Activated CD4-positive, alpha-beta T cell treated with anti-CD3 and anti-CD28 coated beads, Interleukin-2, amount 50 U/mL, for 1 hour (primary cell): ENCODE results near the gene TOP2A.

Experiments
- DNase-seq: peaks from one replicate; pipeline ENCODE4 v3.0.0-alpha.2; 2020

Gene TOP2A

DNA sequence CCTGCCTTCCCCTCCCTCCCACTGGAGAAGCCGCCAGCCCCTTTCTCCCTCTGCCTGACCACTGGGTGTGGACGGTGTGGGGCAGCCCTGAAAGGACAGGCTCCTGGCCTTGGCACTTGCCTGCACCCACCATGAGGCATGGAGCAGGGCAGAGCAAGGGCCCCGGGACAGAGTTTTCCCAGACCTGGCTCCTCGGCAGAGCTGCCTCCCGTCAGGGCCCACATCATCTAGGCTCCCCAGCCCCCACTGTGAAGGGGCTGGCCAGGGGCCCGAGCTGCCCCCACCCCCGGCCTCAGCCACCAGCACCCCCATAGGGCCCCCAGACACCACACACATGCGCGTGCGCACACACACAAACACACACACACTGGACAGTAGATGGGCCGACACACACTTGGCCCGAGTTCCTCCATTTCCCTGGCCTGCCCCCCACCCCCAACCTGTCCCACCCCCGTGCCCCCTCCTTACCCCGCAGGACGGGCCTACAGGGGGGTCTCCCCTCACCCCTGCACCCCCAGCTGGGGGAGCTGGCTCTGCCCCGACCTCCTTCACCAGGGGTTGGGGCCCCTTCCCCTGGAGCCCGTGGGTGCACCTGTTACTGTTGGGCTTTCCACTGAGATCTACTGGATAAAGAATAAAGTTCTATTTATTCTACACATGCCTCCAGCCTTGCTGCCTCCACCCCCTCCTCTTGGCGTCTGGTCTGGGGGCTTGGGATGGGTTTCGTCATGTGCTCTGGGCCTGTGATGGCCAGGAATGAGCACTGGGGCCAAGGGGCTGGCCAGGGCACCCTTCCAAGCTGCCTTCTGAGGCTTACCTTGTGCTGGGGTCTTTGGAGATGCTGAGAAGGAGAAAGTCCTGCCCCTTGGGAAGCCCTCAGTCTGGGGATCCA lies 60.5 kb downstream of the TOP2A start:
- no peak for DNase-seq

DNA sequence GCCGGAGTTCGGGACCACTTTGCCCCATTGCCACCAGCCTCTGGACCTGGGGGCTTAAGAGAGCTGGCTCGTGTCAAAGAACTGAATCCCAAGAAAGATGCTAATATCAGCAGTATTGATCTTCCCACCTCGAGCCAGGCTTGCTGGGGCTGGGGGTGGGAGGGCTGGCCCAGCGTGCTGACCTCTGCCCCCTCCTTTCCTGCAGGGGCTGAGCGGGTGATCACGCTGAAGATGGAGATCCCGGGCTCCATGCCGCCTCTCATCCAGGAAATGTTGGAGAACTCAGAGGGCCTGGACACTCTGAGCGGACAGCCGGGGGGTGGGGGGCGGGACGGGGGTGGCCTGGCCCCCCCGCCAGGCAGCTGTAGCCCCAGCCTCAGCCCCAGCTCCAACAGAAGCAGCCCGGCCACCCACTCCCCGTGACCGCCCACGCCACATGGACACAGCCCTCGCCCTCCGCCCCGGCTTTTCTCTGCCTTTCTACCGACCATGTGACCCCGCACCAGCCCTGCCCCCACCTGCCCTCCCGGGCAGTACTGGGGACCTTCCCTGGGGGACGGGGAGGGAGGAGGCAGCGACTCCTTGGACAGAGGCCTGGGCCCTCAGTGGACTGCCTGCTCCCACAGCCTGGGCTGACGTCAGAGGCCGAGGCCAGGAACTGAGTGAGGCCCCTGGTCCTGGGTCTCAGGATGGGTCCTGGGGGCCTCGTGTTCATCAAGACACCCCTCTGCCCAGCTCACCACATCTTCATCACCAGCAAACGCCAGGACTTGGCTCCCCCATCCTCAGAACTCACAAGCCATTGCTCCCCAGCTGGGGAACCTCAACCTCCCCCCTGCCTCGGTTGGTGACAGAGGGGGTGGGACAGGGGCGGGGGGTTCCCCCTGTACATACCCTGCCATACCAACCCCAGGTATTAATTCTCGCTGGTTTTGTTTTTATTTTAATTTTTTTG lies 61.6 kb downstream of the TOP2A start:
- DNase-seq, result no peak

DNA sequence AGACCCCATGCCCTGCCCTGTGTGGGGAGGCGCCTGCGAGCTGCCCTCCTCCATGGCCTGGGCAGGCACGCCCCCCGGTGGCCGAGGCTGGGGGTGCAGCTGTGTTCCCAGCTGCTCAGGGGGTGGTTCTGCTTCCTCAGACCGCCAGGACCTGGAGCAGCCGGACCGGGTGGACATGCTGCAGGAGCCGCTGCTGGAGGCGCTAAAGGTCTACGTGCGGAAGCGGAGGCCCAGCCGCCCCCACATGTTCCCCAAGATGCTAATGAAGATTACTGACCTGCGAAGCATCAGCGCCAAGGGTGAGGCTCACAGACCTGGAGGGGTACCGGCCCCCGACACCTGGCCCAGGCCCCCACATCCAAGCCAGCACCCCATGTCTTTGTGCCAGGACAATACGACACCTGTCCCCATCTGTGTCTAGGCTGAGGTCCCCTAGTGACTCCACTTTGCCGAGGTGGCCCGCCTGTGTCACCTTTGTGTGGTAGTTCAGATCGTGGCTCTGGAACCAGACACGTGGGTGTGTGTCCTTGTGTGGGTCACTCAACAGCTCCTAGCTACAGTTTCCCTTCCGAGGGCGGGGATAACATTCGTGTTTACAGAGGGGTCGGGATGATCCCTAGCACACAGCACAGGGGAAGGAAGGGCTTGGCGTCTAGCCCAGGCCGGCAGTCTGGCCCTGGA lies 62.4 kb downstream of the TOP2A start:
- DNase-seq, result peak; percentile 81

DNA sequence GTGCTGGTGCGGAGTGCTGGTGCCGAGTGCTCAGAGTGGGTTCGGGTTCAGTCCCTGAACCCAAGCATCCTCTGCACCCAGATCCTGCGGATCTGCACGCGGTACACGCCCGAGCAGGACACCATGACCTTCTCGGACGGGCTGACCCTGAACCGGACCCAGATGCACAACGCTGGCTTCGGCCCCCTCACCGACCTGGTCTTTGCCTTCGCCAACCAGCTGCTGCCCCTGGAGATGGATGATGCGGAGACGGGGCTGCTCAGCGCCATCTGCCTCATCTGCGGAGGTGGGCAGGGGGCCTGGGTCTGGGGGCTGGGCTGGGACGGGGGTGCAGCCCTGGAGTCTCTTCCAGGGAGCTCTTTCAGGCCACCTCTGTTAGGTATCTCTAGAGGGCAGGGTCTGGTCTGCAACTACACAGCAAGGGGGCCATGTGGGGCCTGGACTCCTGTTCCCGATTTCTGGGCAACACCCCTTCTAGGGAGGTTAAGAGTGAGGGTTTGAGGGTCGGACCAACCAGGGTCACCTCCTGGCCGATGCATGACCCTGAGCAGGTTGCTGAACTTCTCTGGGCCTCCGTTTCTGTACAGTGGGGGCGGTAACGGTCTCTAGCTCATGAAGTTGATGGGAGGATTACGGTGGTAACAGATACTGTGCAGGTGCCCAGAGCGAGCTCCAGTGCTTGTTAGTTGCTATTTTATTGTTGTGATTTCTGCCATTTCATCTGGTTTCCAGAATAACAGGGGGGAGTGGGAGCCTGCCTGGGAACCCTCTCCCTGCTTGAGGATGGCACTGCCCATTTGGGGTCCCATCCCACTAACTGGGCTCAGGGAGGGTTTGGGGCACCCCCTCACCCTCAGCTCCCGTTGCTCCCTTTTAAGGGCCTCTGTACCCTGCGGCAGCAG lies 63.2 kb downstream of the TOP2A start:
- no peak for DNase-seq

DNA sequence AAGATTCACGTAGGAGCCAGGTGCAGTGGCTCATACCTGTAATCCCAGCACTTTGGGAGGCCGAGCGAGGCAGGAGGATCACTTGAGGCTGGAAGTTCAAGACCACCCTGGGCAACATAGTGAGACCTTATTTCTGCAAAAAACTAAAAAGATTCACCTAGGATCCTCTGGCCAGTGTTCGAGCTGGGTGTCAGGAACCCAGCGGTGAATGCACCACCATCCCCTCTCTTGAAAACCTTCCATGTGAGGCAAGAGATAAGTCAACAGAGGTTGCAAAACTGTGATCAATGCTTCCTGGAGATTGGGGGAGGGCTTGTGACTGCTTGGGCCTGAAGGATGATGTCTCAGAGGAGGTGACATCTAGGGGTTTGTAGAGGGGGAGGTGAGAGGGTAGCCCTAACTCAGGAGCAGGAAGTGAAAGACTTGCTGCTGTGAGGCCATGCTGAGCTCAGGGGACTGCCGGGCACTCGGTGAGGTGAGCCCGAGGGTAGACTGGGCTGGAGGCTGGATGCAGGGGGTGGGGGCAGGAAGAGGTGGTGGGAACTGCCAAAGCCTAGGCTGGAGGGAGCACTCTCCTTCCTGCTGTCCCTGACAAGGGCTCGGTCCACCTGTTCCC lies 64.8 kb downstream of the TOP2A start:
- no peak for DNase-seq

DNA sequence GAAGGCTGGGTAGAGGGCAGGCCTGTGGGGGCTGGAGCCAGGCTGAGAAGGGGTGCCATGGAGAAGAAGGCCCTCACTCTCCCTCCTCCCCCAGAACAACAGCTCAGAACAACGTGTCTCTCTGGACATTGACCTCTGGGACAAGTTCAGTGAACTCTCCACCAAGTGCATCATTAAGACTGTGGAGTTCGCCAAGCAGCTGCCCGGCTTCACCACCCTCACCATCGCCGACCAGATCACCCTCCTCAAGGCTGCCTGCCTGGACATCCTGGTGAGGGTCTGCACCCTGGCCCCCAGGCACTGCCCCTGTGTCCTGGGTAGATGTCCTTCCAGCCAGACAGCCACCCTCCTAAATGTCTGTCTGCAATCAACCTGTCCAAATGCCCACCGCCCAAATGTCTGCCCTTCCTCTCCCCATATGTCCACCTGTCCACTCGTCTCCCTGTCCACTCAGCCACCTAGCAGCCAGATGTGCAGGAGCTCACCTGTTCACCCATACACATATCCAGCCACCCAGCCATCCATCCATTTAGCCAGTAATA lies 65.4 kb downstream of the TOP2A start:
- no peak for DNase-seq

DNA sequence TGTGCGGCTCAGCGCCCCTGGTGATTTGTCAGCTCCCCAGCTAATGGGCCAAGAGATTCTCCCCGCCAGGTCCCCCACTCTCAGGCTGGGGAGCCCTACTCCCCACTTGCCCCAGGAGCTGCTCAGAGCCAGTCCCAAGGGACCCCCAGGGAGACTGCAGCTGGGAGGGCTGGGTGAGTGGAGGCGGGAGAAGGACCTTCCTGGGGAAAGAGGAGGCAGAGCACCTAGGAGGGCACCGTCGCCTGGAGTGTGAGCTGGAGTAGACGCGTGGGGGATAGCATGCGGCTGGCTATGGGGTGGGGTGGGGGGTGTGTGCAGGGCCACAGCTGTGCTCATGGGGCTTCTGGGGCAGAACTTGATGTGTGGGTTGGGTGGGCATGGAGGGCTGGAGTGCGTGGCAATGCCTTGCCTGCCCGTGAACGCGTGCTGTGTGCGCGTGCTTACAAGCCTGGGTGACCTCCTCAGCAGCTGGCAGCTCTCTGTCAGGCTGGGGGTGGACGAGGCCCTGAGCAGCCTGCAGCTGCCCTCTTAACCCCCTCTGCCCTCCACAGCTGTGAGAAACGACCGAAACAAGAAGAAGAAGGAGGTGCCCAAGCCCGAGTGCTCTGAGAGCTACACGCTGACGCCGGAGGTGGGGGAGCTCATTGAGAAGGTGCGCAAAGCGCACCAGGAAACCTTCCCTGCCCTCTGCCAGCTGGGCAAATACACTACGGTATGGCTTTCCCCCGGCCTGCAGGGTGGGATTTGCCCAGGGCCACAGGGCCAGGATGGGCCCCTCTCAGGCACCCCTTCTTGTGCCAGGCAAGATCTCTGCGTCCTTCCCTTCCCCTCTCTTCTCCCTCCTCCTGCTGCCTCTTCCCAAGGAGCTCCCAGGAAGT lies 66.1 kb downstream of the TOP2A start:
- no peak for DNase-seq

DNA sequence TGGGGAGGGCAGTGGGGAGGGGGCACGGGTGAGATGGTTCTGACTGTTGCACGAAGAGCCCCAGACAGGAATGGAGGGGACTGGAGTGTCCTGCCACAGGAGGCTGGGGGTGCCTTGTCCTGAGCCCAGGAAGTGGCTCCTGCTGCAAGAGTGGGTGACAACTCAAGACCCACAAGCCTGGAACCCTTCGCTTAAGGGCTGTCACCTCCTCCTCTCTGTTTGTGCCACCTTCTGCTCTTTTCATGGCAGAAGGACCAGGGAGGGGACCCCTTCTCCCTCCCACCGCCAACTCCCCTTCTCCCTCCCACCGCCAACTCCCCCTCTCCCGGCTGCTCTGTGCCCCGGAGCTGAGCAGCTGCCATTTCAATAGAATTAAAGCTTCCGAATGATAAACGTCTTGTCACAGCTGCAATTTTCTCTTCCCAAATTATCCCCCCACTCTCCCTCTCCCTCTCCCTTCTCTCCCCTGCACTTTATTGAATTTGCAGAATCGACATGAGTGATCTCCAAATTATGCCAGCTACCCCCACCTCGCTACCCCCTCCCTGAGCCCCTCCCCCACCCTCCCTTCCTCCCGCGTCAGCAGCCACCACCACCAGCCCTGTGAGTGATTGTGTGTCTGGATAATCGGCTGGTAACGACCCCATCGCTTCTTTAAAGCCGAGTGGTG lies 66.9 kb downstream of the TOP2A start:
- DNase-seq, result no peak

DNA sequence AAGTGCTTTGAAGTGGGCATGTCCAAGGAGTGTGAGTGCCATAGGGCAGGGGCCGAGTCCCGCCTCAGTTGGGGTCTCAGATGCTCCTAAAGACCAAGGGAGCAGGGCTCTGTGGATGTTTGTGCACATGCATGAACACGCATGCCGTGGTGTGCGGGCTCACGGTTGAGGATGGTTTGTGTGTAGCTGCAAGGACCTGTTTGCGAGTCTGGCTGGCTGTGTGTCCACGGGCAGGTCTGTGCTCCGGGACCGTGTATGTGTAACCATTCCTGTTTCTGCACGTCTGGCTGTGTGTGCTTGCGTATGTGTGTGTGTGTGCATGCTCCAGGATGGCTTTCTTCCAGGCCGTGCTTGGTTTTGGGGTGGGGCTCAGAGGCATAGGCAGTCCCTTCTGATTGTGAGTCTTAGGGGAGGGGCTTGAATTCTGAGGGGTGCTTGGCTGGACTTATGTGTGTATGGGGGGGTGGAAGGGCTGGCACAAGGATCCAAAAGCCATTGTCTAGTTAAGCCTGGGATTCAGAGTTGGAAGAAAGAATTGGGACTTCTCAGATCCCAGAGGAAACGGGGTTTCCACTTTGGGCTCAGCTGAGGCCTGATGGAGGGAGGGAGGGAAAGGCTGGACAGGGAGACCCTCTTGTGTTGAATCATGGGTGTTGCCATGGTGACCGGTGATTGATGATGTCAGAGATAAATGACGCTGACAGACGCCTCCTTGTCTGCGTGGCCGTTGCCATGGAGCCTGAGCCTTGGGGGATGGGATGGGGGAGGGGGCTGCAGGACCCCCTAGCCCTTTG lies 67.6 kb downstream of the TOP2A start:
- DNase-seq, result no peak

DNA sequence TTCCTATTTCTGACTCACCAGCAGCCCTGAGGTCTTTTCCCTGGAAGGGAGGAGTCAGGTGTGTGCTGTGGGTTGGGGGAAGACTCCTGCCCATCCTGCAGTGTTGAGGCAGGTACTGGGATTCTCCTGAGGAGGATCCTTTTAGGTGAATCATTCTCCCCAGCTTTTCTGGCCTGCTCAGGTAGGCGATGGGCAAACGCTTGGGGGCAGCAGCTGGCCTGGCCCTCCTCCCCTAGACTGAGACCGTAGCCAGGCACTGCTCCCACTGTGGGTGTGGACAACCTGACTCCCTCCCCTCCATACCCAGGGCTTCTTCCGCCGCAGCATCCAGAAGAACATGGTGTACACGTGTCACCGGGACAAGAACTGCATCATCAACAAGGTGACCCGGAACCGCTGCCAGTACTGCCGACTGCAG lies 68.2 kb downstream of the TOP2A start:
- DNase-seq, result no peak

DNA sequence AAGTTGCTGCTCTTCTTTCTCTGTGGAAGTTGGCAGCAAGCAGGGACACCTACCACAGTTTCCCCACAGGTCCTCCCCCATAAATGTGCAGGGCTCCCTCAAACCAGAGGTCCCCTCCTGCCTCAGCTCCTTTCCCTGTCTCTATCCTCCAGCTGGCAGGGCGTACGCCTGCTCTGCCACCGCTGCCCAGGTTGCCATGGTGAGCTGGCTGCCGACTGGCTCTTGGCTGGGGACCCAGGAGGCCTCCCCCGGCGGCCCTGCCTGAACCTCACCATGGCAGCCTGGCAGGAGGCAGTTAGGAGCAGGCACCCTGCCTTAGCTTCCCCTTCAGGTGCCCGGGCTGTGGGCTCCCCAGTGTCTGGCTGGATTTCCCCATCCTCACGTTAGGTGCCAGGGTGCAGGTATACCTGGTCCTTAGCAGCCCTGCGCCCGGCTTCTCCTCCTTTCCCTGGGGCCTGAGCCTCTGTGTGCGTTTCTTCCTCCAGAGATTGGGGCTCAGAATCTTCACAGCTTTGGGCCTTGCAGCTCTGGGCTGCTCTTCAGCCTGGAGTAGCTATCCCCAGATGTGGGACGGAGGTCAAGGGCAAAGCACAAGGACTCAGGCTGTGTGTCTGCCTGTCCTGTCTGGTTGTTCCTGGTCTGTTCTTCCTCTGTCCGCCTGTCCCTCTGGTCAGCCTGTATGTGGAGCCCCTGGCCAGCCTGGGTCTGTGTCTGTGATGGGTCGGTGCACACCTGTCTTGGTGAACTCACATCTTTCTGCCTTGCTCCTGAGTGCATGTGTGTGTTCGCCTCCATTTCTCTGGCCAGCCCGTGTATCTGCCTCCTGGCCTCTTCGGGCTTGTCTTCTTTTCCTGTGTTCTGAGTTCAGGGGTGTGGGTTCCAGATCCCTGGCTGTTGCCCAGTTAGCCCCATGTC lies 68.9 kb downstream of the TOP2A start:
- DNase-seq, result no peak

DNA sequence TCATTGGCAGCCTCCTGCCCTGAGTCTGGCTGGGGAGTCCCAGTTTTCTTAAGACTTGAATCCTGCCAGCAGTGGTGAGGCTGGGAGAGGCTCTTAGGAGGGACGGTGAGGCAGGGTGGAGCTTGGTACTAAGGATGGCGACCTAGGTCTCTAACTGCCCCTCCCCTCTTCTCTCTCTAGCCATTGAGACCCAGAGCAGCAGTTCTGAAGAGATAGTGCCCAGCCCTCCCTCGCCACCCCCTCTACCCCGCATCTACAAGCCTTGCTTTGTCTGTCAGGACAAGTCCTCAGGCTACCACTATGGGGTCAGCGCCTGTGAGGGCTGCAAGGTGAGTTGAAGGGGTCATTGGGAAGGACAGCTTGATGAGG lies 69.6 kb downstream of the TOP2A start:
- no peak for DNase-seq

DNA sequence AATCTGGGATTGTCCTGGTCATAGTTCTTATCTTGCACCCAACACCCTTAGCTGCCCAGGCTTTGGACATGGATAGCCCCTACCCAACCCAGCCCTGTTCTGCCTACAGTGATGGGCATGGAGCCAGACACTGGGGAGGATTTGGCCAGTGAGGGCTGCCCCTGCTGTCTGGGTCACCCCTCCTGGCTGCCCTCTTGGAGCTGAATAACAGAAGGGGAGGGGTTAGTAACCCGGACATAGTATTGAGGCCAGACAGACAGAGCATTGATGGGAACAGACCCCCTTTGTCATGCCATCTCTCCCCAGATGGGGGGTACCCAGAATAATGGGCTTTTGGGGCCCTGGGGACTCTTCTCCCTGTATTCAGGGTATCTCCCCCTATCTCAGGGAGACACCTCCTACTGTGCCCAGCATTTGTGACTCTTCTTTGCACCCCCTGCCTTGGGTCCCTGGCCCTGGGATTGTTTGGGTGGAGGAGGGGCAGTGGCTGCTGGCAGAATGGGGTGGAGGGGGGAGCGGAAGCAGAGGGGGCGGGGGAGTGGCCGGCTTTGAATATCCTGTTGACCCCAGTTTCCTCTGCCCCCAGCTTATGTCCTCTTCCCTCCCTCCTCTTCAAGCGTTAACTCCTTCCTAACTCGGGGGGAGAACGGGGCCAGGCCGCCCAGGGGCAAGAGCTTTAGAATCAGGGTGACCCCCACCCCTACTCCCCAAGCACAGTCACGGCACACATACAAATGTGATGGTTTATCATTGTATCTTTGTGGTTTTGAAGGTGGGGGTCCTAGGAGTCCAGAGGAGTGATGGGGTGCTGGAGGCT lies 70.2 kb downstream of the TOP2A start:
- DNase-seq, result no peak

DNA sequence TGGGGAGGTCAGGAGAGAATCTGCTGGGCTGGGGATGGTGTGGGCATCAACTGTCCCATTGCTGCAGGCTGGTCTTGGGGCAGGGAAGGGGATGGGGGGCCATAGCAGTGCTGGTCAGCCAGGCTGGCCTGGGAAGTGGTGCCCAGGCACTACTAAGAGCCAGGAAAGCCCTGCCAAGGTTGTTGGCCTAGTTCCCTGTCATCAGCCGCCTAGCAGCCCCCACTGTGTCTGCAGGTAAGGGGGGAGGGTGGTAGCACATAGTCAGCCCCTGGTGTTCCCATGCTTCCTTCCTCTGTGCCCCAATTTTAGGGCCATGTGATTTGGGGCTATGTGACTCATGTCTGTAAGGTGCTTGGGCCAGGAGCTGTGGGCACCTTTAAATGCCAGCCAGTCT lies 70.9 kb downstream of the TOP2A start:
- DNase-seq, result no peak

DNA sequence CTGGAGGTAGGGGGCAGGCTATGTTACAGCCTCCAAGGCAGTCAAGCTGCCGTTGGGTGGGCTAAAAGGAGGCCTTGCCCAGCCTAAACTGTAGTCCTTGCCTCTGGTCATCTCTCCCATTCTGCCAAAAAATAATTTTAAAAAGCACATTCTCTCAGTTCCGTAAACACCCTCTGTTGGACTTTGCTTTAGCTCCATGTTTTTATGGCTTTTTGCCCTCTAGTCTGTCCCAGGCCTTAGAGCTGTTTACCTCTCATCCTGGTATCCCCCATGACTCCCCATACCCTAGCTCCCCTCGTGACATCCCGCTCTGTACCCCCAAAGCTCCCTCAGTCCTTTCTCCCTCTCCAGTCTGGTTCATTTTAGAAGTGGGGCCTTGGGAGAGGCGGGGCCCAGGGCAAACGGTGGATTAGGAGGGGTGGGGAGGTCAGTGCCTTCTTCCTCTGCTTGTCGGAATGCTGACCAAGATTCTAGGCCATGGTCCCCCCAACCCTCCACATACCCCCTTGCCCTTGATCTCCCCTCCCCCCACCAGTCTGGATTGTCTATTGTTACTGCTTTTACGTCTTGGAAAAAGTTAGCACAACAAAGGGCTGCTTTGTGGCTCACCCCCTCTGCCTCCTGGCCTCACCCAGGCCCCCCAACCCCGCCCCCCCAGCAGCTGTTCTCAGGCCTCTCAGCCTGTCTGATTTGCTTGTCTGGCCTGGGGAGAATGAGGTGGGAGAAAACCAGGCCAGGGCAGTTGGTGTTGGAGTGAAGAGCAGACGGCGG lies 71.5 kb downstream of the TOP2A start:
- no peak for DNase-seq
